Measurements from ENCODE around the gene ADAM23. TPM values are rescaled to one million over a fixed set of nuclear protein-coding genes. Genes with fewer than 3 reads are reported as not detected.

Gene ADAM23
- total RNA-seq, 2 donors from 2014 or later = 4.5 to 6.4 TPM

GRCh38 chr2:206456078-206456754, 12.9 kb downstream of the ADAM23 start:
- Histone ChIP-seq H3K36me3 (no peaks in the 10 kb centered on the region), H3K4me1 (ENCODE audit: control insufficient read depth in 1 of 2, low read depth in 2 of 2) (no peaks in the 10 kb centered on the region), H3K4me3 (no peak overlapping the region), H3K9me3 (no peaks in the 10 kb centered on the region), H3K27ac (no peak overlapping the region), H3K27me3 (replicated peaks; ENCODE audit: insufficient read depth) (no peaks in the 10 kb centered on the region)
- DNase-seq (ENCODE audit: low spot score) (no peak), ATAC-seq (ENCODE audit: insufficient number of reproducible peaks, low FRiP score, low read depth) (no peak)
- no peak for TF ChIP-seq CTCF (IDR thresholded peaks at IDR 0.05)

- Histone ChIP-seq H3K36me3 (no peaks in the 10 kb centered on the region), H3K9me3 (no peaks in the 10 kb centered on the region), H3K4me1 (ENCODE audit: control insufficient read depth in 1 of 2, low read depth in 2 of 2) (no peaks in the 10 kb centered on the region), H3K27me3 (replicated peaks; ENCODE audit: insufficient read depth) (no peaks in the 10 kb centered on the region), H3K27ac (no peak overlapping the region), H3K4me3 (no peak overlapping the region)
- no peak for TF ChIP-seq CTCF (IDR thresholded peaks at IDR 0.05)
- ATAC-seq (ENCODE audit: insufficient number of reproducible peaks, low FRiP score, low read depth) (no peak), DNase-seq (ENCODE audit: low spot score) (no peak)
Observed at GRCh38 chr2:206457188-206457634, 13.9 kb downstream of the ADAM23 start.

- Histone ChIP-seq H3K4me1 (ENCODE audit: control insufficient read depth in 1 of 2, low read depth in 2 of 2) (no peaks in the 10 kb centered on the region), H3K27ac (no peak overlapping the region), H3K36me3 (no peaks in the 10 kb centered on the region), H3K4me3 (no peak overlapping the region), H3K27me3 (replicated peaks; ENCODE audit: insufficient read depth) (no peaks in the 10 kb centered on the region), H3K9me3 (no peaks in the 10 kb centered on the region)
- no peak for TF ChIP-seq CTCF (IDR thresholded peaks at IDR 0.05)
- ATAC-seq (ENCODE audit: insufficient number of reproducible peaks, low FRiP score, low read depth) (no peak), DNase-seq (ENCODE audit: low spot score) (no peak)
Observed at GRCh38 chr2:206462240-206462854, 19.0 kb downstream of the ADAM23 start.

- no peak for DNase-seq (ENCODE audit: low spot score)
- H3K9me3 ChIP-seq = no peaks in the 10 kb centered on the region
Observed at GRCh38 chr2:206463685-206464084, 20.4 kb downstream of the ADAM23 start.

More at GRCh38 chr2:206463685-206464084, 20.4 kb downstream of the ADAM23 start:
- ATAC-seq (ENCODE audit: insufficient number of reproducible peaks, low FRiP score, low read depth) = no peak
- H3K27me3 ChIP-seq (replicated peaks; ENCODE audit: insufficient read depth) = no peaks in the 10 kb centered on the region
- no peak overlapping the region for H3K27ac ChIP-seq
- no peaks in the 10 kb centered on the region for H3K4me1 ChIP-seq (ENCODE audit: control insufficient read depth in 1 of 2, low read depth in 2 of 2)
- H3K36me3 ChIP-seq = no peaks in the 10 kb centered on the region
- no peak overlapping the region for H3K4me3 ChIP-seq
- TF ChIP-seq CTCF (IDR thresholded peaks at IDR 0.05) = no peak

All from thoracic aorta (tissue), 2 donors.